ENCODE results near the gene ADORA3.

The ADORA3 gene

DNA sequence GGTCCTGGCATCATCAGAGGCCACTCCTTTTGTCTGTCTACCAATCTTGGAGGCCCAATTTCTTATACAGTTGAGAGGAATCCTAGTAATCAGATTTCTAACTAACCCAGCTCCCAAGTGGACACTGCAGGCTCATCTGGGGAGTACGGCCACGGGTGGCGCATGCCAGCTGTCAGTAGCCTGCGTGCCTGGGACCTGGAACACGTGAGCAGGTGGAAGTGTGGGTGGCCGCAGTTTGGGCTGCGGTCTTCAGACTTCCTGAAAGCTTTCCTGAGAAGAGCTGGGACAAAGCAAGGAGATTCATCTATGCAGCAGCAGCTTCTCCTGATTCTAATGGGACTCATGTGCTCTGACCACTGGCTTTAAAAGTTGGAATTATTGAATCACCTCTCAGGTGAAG, 12.4 kb downstream of the ADORA3 start:
- no peaks in the 10 kb centered on the region for H3K36me3 ChIP-seq
- no peak for TF ChIP-seq Cebpa-rat (IDR thresholded peaks at IDR 0.05)
- no peak overlapping the region for H3K4me2 ChIP-seq
- no peaks in the 10 kb centered on the region for H4K20me1 ChIP-seq
- H3K4me1 ChIP-seq = no peaks in the 10 kb centered on the region
- no peak overlapping the region for H3K27ac ChIP-seq
- no peaks in the 10 kb centered on the region for H3K9me3 ChIP-seq
- H3K27me3 ChIP-seq = no peaks in the 10 kb centered on the region
- no peak overlapping the region for H3K9ac ChIP-seq
- no peak overlapping the region for H3K4me3 ChIP-seq

DNA sequence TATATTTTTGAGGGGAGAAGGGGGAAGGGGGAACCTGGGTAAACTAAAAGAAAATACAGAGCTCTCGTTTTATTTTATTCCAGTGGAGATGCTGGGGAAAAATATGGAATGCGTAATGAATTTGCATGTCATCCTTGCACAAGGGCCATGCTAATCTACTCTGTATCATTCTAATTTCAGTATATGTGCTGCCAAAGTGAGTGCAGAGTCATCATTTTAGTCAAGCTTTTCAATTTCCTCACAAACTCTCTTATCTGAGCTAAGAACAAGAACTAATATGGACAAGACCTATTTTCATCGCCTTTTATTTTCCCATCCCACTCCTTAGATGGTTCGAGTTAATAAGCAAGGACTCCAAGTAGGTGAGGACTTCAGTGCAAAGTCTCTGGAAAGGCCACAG, 13.2 kb downstream of the ADORA3 start:
- no peak for TF ChIP-seq Cebpa-rat (IDR thresholded peaks at IDR 0.05)
- no peaks in the 10 kb centered on the region for H3K9me3 ChIP-seq
- no peaks in the 10 kb centered on the region for H3K27me3 ChIP-seq
- no peak overlapping the region for H3K4me2 ChIP-seq
- H4K20me1 ChIP-seq = no peaks in the 10 kb centered on the region
- H3K27ac ChIP-seq = no peak overlapping the region
- H3K4me3 ChIP-seq = no peak overlapping the region
- H3K4me1 ChIP-seq = no peaks in the 10 kb centered on the region
- H3K36me3 ChIP-seq = no peaks in the 10 kb centered on the region
- no peak overlapping the region for H3K9ac ChIP-seq

DNA sequence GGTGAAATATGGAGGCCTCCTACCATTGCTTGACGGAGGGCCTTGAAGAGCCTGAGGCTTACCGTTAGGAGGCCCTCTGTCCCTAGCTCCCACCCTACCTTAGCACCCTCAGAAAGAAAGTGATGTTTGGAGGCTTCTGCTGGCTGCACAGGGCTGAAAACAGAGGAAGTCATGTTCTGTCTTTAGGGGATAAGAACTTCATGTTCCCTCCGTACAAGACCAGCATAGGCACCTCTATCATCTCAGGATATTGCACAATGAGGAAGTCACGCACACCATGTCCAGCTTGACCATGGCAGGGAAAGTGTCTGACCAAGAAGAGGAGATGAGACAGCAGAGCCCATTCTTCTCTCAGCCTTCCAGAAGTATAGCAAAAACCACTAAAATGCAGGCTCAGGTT, 13.8 kb downstream of the ADORA3 start:
- Histone ChIP-seq H3K27me3 (no peaks in the 10 kb centered on the region), H3K9ac (no peak overlapping the region), H3K4me3 (no peak overlapping the region), H3K9me3 (no peaks in the 10 kb centered on the region), H3K4me1 (no peaks in the 10 kb centered on the region), H3K4me2 (no peak overlapping the region), H3K27ac (no peak overlapping the region), H3K36me3 (no peaks in the 10 kb centered on the region), H4K20me1 (no peaks in the 10 kb centered on the region)
- no peak for TF ChIP-seq Cebpa-rat (IDR thresholded peaks at IDR 0.05)

DNA sequence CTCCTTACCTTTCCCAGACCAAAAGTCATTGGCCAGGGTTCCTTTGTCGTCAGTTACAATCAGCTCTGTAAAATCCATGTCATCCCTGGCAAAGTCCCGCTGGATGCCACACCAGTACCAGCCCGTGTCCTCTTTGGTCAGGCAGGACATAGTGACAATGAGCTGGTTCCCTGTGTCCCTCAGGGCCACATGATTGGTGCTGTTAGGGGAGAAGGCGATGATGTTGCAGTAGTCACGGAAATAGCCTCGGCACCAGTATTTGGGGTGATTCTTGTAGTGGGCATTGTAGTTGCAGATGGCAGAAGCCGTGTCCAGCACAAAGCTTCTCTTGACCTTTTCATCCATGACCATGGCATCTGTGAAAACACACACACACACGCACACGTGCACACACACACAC, 14.8 kb downstream of the ADORA3 start:
- no peak overlapping the region for H3K4me3 ChIP-seq
- H3K27me3 ChIP-seq = no peaks in the 10 kb centered on the region
- no peaks in the 10 kb centered on the region for H3K9me3 ChIP-seq
- TF ChIP-seq Cebpa-rat (IDR thresholded peaks at IDR 0.05) = no peak
- no peak overlapping the region for H3K27ac ChIP-seq
- H3K36me3 ChIP-seq = no peaks in the 10 kb centered on the region
- no peak overlapping the region for H3K9ac ChIP-seq
- H3K4me1 ChIP-seq = no peaks in the 10 kb centered on the region
- H4K20me1 ChIP-seq = no peaks in the 10 kb centered on the region
- H3K4me2 ChIP-seq = no peak overlapping the region

DNA sequence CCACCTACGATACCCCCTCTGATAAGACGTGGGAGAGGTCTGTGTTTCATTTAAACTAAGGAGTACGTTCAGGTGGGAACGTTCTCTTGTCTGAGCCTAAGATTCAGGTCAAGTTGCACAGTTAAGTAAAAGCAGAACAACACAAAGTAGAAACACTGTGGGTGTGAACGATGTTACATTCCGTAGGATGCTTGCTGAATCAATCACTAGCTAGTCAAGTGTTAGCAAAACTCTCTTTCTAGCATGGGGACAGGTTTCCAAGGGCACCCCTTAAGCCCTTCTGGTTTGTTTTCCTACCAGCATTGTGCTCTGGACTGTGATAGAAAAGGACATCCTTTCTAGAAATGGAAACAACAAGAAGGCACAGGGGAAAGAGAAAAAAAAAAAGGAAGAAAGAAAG, 16.3 kb downstream of the ADORA3 start:
- Histone ChIP-seq H3K9me3 (no peaks in the 10 kb centered on the region), H3K4me1 (no peaks in the 10 kb centered on the region), H3K36me3 (no peaks in the 10 kb centered on the region), H3K4me3 (no peak overlapping the region), H3K27ac (no peak overlapping the region), H4K20me1 (no peaks in the 10 kb centered on the region), H3K27me3 (no peaks in the 10 kb centered on the region), H3K4me2 (no peak overlapping the region), H3K9ac (no peak overlapping the region)
- no peak for TF ChIP-seq Cebpa-rat (IDR thresholded peaks at IDR 0.05)

DNA sequence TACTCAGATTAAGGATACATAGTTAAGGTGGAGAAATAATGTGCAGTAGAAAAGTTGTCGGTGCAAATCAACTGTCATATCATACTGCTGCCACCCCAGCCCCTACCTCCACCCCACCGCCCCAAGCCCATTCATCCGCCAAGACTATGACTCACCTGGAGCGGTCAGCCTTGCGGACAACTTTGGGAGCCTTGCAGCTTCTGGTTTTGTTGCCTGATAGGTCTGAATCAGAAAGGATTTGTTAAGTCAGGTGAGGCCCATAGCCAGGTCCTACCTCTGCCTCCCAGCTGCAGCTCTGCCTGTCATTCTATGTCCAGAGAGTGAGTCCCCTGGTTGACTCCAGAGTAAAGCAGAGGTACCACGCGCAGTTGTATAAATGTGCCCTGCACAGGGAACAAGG, 17.0 kb downstream of the ADORA3 start:
- H3K4me3 ChIP-seq = no peak overlapping the region
- no peak overlapping the region for H3K9ac ChIP-seq
- no peak overlapping the region for H3K27ac ChIP-seq
- no peaks in the 10 kb centered on the region for H4K20me1 ChIP-seq
- no peaks in the 10 kb centered on the region for H3K4me1 ChIP-seq
- H3K4me2 ChIP-seq = no peak overlapping the region
- H3K9me3 ChIP-seq = no peaks in the 10 kb centered on the region
- H3K36me3 ChIP-seq = no peaks in the 10 kb centered on the region
- no peaks in the 10 kb centered on the region for H3K27me3 ChIP-seq
- no peak for TF ChIP-seq Cebpa-rat (IDR thresholded peaks at IDR 0.05)

DNA sequence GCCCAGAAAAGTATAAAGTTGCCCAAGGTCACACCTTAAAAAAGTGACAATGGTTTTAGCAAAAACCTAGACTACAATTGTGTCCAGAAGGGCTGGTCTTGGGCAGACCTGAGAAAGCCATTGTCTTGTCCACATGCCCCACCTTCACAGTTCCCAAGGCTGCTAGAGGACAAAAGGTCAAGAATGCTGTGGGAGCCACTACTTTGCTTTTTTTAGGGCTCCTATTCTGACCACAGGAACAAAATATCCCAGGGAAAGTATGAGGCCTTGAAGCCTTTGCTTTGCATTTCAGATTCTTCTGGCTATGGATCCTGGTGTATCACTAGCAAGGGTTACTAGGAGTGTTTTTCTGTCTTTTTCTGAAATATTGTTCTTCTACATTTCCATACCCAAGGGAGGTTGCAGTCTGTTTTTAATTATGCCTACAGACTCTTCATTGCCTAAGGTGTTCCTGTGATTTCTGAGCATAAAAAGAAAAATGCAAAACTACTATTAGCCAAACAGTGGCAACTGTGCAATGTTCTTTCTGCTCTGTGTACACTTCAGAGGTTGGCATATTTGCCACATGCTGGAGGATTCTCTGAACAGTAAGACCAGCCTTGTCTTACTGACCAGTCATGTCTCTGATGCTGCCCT, 18.9 kb downstream of the ADORA3 start:
- H3K27me3 ChIP-seq = no peaks in the 10 kb centered on the region
- TF ChIP-seq Cebpa-rat (IDR thresholded peaks at IDR 0.05) = no peak
- H3K4me1 ChIP-seq = 0 out of 2 replicates have a peak, but pooled peaks cover 6% of the 10 kb centered on the region
- H3K4me3 ChIP-seq = no peak overlapping the region
- no peaks in the 10 kb centered on the region for H3K9me3 ChIP-seq
- H4K20me1 ChIP-seq = no peaks in the 10 kb centered on the region
- no peak overlapping the region for H3K27ac ChIP-seq
- H3K9ac ChIP-seq = no peak overlapping the region
- H3K36me3 ChIP-seq = no peaks in the 10 kb centered on the region
- H3K4me2 ChIP-seq = no peak overlapping the region

DNA sequence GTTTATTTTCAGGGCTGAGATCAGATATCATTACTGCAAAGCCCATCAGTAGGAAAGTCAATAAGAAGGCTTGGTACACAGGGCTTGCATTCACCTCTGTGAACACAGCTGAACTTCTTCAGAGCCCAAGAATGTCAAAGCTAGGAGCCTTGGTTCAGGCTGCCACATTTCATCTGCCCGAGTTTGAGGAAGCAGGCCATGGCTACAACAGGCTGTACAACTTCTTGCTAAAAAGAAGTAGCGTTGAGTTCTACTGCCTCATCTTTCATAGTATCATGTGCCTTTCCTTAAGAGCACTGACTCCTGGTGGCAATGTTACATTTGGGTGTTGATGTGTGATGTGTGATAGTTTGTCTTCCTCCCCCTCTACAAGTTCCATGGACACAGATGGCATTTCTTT, 19.6 kb downstream of the ADORA3 start:
- H4K20me1 ChIP-seq = no peaks in the 10 kb centered on the region
- H3K27me3 ChIP-seq = no peaks in the 10 kb centered on the region
- no peak overlapping the region for H3K27ac ChIP-seq
- H3K9me3 ChIP-seq = no peaks in the 10 kb centered on the region
- no peak for TF ChIP-seq Cebpa-rat (IDR thresholded peaks at IDR 0.05)
- 0 out of 2 replicates have a peak, but pooled peaks cover 6% of the 10 kb centered on the region for H3K4me1 ChIP-seq
- no peaks in the 10 kb centered on the region for H3K36me3 ChIP-seq
- H3K4me3 ChIP-seq = no peak overlapping the region
- no peak overlapping the region for H3K4me2 ChIP-seq
- no peak overlapping the region for H3K9ac ChIP-seq

DNA sequence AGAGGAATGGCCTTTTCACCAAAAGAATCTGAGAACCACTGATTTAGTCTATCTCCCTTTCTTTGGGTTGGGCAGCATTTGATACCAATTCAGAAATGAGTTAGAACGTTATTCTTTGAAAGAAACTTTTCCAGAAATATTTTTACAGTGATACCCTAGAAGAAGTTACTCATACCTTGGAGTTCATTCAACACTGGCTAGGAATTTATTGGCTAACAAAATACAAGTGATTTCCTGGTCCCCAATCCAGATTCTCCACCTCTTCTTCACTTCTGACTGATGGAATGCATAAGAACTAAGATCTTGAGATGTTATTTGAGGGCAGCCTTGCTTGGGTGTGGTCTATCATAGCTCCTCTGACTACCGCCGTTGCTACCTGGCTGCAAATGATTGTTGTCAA, 20.3 kb downstream of the ADORA3 start:
- TF ChIP-seq Cebpa-rat (IDR thresholded peaks at IDR 0.05) = no peak
- no peaks in the 10 kb centered on the region for H3K36me3 ChIP-seq
- no peaks in the 10 kb centered on the region for H3K27me3 ChIP-seq
- no peak overlapping the region for H3K9ac ChIP-seq
- no peaks in the 10 kb centered on the region for H3K9me3 ChIP-seq
- H3K4me1 ChIP-seq = peaks cover 8% of the 10 kb centered on the region
- no peak overlapping the region for H3K27ac ChIP-seq
- H3K4me2 ChIP-seq = no peak overlapping the region
- H4K20me1 ChIP-seq = no peaks in the 10 kb centered on the region
- no peak overlapping the region for H3K4me3 ChIP-seq

DNA sequence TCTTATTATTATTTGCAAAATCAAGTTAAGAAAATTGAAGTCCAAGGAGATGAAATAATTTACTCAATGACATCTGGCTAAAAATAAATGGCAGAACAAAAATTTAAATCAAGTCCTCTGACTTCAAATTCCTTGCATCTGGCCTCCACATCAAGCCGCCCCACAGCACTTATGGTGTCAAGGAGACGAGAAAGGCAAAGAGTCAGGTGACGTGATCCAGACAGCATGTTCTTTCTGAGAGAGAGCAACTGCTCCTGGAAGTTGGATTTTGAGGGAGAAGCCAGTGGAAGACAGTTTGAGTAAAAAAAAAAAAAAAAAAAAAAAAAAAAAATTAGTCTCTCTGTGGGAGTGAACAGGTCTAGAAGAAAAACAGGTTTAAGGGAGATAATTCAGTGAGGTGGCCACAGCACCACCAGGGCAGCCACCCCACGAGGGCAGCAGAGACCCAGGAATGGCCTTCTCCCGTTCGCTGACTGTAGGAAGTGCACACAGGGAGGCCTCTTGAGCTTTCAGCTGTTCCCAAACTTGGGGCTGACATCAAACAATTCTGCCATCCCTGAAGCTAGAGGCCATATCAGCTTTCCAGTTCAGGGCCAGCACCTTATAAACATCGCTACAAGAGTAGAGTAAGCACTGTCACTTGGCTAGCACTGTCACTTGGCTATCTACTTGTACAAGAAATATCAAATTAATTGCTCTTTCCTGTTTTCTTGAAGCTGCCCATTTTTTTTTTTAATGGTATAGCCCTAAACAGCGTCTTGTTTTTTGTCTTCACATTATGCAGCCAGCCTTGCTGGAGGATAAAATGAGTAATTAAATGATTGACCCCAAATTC, 21.8 kb downstream of the ADORA3 start:
- Histone ChIP-seq H3K9ac (no peak overlapping the region), H3K4me2 (no peak overlapping the region)

More for the DNA sequence above, 21.8 kb downstream of the ADORA3 start:
- no peaks in the 10 kb centered on the region for H3K36me3 ChIP-seq
- H3K27ac ChIP-seq = no peak overlapping the region
- H4K20me1 ChIP-seq = no peaks in the 10 kb centered on the region
- TF ChIP-seq Cebpa-rat (IDR thresholded peaks at IDR 0.05) = no peak
- no peaks in the 10 kb centered on the region for H3K27me3 ChIP-seq
- no peaks in the 10 kb centered on the region for H3K9me3 ChIP-seq
- H3K4me1 ChIP-seq = peaks cover 24% of the 10 kb centered on the region
- H3K4me3 ChIP-seq = no peak overlapping the region
